Immature natural killer cell (primary cell): ENCODE data around the gene FNDC7. TPM values are rescaled to one million over a fixed set of nuclear protein-coding genes. Genes with fewer than 3 reads are reported as not detected.
"Not testable (repeated sequence)": the region's sequence is repeated elsewhere in the genome, so short reads cannot be mapped to it uniquely, and the experiment has no call there.

Experiments used
- DNase-seq, 3 donors: peaks; one replicate each; pipeline ENCODE4 v3.0.0; 2022; ENCODE audit warnings: mixed read lengths in 1 of 3
- H3K27ac Mint-ChIP-seq, 6 donors: one replicate each; pipeline ENCODE4 v1.8.0; 2020; ENCODE audit warnings: mixed read lengths in 6 of 6, mild to moderate bottlenecking in 5 of 6, inconsistent platforms in 4 of 6, moderate library complexity in 3 of 6
- H3K27me3 Mint-ChIP-seq, 3 donors: one replicate each; pipeline ENCODE4 v1.8.0; 2020 to 2021; ENCODE audit warnings: low read depth in 3 of 3, mild to moderate bottlenecking in 3 of 3, mixed read lengths in 3 of 3, moderate library complexity in 3 of 3, inconsistent platforms in 1 of 3
- H3K36me3 Mint-ChIP-seq, 3 donors: one replicate each; pipeline ENCODE4 v1.8.0; 2020; ENCODE audit warnings: mixed read lengths in 3 of 3, inconsistent platforms in 2 of 3, mild to moderate bottlenecking in 2 of 3
- H3K4me1 Mint-ChIP-seq, 2 donors: one replicate each; pipeline ENCODE4 v1.8.0; 2020; ENCODE audit warnings: inconsistent platforms in 2 of 2, mild to moderate bottlenecking in 2 of 2, mixed read lengths in 2 of 2, moderate library complexity in 1 of 2
- H3K4me3 Mint-ChIP-seq, 5 donors: one replicate each; pipeline ENCODE4 v1.8.0; 2020; ENCODE audit warnings: mild to moderate bottlenecking in 5 of 5, mixed read lengths in 5 of 5, inconsistent platforms in 3 of 5, moderate library complexity in 3 of 5
- H3K9me3 Mint-ChIP-seq, 6 donors: one replicate each; pipeline ENCODE4 v1.8.0; 2020; ENCODE audit warnings: mild to moderate bottlenecking in 6 of 6, mixed read lengths in 6 of 6, inconsistent platforms in 4 of 6, moderate library complexity in 3 of 6
- polyA plus RNA-seq, 3 donors: library from polyadenylated mRNA; unstranded; fragments of 300-500 nt; fragmentation: Illumina TruSeq; gene quantifications; one replicate each; pipeline ENCODE4 v1.2.3, GENCODE V29; 2021

The FNDC7 gene
- polyA plus RNA-seq, 3 donors from 2014 or later, result not detected

DNA sequence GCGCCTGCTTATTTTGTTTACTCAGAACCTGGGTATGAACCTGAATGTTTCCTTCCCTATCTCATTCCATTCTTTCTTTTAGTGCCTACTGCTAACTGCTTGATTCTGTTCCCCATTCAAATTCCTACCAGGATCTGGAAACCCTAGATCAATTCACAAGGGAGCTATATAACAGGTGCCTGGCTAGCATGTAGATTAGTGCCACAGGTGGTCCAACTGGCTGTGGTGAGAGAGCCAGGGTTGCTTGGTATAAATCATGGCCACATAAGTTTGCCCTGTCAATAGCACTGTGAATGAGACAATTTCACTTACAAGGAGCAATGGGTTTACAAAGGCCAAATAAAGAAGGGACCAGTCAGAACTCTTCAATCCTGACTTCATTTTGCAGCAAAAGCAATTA, 27.2 kb upstream of the FNDC7 start:
- Mint-ChIP-seq H3K27ac (no peak overlapping the region), H3K9me3 (no peaks in the 10 kb centered on the region), H3K27me3 (peaks cover 0 to 4% (median 0%) of the 10 kb centered on the region in 3 donors)

GRCh38 chr1:108686614-108687313, 25.9 kb upstream of the FNDC7 start:
- no peak overlapping the region for H3K4me3 Mint-ChIP-seq
- no peak for DNase-seq
- peaks cover 0 to 3% (median 0%) of the 10 kb centered on the region in 3 donors for H3K36me3 Mint-ChIP-seq
- H3K4me1 Mint-ChIP-seq, result peaks cover 15 to 17% of the 10 kb centered on the region in 2 donors
- H3K27me3 Mint-ChIP-seq, result peaks cover 0 to 2% (median 0%) of the 10 kb centered on the region in 3 donors
- H3K9me3 Mint-ChIP-seq, result no peaks in the 10 kb centered on the region
- H3K27ac Mint-ChIP-seq, result no peak overlapping the region

More for the DNA sequence above, 27.2 kb upstream of the FNDC7 start:
- DNase-seq, result no peak
- peaks cover 0 to 3% (median 0%) of the 10 kb centered on the region in 3 donors for H3K36me3 Mint-ChIP-seq
- H3K4me3 Mint-ChIP-seq, result no peak overlapping the region
- peaks cover 2 to 5% of the 10 kb centered on the region in 2 donors for H3K4me1 Mint-ChIP-seq

DNA sequence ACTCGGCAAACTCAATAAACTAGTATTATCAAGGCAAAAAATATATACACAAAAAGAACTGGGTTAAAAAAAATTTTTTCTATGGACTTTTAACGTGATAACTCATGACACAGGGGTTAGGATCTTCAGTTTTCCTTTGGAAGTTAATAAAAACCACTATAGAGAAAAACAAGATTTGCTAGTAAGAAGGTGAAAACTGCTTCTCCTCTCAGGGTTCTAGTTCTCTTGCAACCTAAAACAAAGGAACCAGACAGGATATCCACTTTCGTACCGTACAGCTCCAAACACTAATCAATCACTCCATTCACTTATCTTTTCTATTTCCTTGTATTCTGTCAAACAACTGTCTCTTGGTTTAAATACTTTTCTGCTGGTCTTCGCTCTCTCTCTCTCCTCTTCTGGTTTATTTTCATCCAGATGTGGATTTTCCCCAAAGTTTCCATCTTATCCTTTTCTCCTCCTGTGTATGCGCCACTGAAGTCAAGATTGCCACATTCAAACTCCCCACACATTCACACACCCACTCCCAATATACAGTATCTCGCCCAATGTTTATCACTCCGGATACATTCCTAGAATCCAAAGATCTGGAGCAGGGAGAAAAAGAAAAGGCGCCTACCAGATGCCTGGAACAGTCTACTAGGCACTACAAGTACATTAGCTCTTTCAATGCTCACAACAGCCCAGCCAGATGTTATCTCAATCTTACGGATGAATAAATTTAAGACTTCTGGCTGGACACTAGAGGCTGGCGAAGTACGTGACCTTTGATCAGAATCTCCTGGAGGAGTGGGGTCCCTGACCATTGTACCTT, 21.4 kb upstream of the FNDC7 start:
- Mint-ChIP-seq H3K36me3 (peaks cover 4 to 6% (median 4%) of the 10 kb centered on the region in 3 donors), H3K4me1 (peaks cover 40 to 56% of the 10 kb centered on the region in 2 donors), H3K27ac (peak overlapping the region; percentile 91 to 99 (median 97)), H3K9me3 (no peaks in the 10 kb centered on the region), H3K4me3 (peak overlapping the region; percentile 88 to 95 (median 91)), H3K27me3 (peaks cover 8 to 18% (median 14%) of the 10 kb centered on the region in 3 donors)
- DNase-seq, result no peak

DNA sequence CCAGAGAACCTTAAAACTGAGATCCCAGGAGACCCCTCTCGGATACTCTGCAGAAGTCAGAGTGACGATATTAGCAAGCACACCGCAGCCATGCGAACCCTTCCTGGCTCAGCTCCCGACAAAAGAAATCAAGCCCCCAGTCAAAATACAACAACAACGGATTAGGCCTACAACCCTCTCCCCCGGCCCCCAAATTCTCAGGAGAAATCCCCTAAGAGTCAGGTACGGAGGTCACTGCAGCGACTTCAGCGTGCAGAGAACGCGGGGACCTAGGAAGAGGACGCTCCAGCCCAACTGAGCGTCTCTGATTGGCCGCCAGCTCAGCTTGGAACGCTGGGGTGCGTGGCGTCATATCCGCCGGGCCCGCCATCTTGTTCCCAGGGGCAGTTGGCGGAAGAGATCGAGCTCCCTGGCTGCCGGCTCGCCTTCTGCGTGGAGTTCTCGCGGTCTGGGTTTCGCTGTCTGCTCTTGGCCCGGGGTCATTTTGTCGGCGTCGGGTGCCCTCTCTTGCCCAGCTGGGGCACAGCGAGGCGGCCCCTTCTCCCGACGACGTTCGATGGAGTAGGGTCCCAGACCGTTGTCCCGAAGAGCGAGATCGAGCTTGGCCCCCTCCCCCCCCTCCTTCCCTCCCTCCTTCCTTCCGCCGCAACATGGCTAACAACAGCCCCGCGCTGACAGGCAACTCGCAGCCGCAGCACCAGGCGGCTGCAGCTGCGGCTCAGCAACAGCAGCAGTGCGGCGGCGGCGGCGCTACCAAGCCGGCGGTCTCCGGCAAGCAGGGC, 20.6 kb upstream of the FNDC7 start, which contains the start of gene PRPF38B:
Gene PRPF38B, plus strand, starts transcription at position 369 of the 782 bp plus-strand sequence. Its CDS starts 282 bp downstream, at position 651.
- Mint-ChIP-seq H3K36me3 (peaks cover 4 to 6% (median 5%) of the 10 kb centered on the region in 3 donors), H3K4me3 (peak within 1 kb of the TSS; percentile 88 to 95 (median 91)), H3K27me3 (peaks cover 8 to 18% (median 14%) of the 10 kb centered on the region in 3 donors), H3K27ac (peak within 1 kb of the TSS; percentile 91 to 99 (median 97)), H3K9me3 (no peaks in the 10 kb centered on the region), H3K4me1 (peaks cover 43 to 62% of the 10 kb centered on the region in 2 donors)
- DNase-seq, result peak; percentile 93 to 94 (median 93)

GRCh38 chr1:108692724-108693655, 19.7 kb upstream of the FNDC7 start:
- H3K27me3 Mint-ChIP-seq, result peaks cover 8 to 18% (median 14%) of the 10 kb centered on the region in 3 donors
- peak in 1 of 3 donors; percentile 93 for DNase-seq
- no peaks in the 10 kb centered on the region for H3K9me3 Mint-ChIP-seq
- peak overlapping the region; percentile 91 to 99 (median 97) for H3K27ac Mint-ChIP-seq
- peaks cover 48 to 71% of the 10 kb centered on the region in 2 donors for H3K4me1 Mint-ChIP-seq
- peaks cover 6 to 13% (median 9%) of the 10 kb centered on the region in 3 donors for H3K36me3 Mint-ChIP-seq
- peak overlapping the region; percentile 88 to 95 (median 91) for H3K4me3 Mint-ChIP-seq

DNA sequence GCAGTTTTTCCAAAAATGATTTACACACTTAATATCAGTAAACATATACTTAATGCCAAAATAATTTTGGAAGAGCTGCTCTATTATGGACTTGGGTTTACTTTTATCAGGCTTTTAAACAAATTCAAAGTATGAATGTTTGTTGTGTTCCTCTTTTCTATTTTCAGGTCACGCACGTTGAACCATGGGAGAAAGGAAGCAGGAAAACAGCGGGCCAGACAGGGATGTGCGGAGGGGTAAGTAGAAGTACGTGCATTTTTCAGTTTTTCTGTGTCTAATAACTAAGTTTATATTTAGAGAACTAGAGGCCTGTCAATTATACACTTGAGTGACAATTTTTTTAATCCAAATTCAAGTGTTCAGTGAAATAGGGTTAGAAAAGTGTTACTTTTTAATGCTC, 17.2 kb upstream of the FNDC7 start:
- H3K27me3 Mint-ChIP-seq, result peaks cover 8 to 17% (median 17%) of the 10 kb centered on the region in 3 donors
- H3K36me3 Mint-ChIP-seq, result peaks cover 22 to 38% (median 31%) of the 10 kb centered on the region in 3 donors
- peak overlapping the region; percentile 5 to 74 (median 65) for H3K4me3 Mint-ChIP-seq
- no peaks in the 10 kb centered on the region for H3K9me3 Mint-ChIP-seq
- peaks cover 54 to 91% of the 10 kb centered on the region in 2 donors for H3K4me1 Mint-ChIP-seq
- peak overlapping the region; percentile 80 to 93 (median 90) for H3K27ac Mint-ChIP-seq
- DNase-seq, result no peak

DNA sequence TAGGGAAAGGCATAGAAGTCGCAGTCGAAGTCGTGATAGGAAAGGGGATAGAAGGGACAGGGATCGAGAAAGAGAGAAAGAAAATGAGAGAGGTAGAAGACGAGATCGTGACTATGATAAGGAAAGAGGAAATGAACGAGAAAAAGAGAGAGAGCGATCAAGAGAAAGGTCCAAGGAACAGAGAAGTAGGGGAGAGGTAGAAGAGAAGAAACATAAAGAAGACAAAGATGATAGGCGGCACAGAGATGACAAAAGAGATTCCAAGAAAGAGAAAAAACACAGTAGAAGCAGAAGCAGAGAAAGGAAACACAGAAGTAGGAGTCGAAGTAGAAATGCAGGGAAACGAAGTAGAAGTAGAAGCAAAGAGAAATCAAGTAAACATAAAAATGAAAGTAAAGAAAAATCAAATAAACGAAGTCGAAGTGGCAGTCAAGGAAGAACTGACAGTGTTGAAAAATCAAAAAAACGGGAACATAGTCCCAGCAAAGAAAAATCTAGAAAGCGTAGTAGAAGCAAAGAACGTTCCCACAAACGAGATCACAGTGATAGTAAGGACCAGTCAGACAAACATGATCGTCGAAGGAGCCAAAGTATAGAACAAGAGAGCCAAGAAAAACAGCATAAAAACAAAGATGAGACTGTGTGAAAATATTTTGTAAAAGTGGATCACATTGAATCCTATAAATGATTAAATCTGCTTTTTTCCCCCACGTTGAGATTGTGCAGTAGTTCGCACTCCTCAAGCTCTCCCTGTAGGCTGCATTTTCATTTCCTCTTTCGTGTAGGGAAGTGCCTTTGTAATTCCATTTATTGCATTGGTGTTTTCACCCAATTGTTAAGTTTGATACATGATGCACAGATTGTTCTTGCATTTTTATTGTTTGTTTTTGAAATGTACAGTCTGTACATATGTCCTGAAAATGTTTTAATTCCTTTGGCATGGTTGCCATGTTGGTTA, 13.1 kb upstream of the FNDC7 start:
- DNase-seq, result no peak
- Mint-ChIP-seq H3K4me3 (no peak overlapping the region), H3K9me3 (no peaks in the 10 kb centered on the region)

GRCh38 chr1:108701176-108701849, 11.4 kb upstream of the FNDC7 start:
- no peak for DNase-seq
- peak overlapping the region in 1 of 6 donors; percentile 40 for H3K27ac Mint-ChIP-seq
- peaks cover 19 to 38% (median 27%) of the 10 kb centered on the region in 3 donors for H3K36me3 Mint-ChIP-seq
- H3K4me1 Mint-ChIP-seq, result peaks cover 46 to 70% of the 10 kb centered on the region in 2 donors
- H3K4me3 Mint-ChIP-seq, result no peak overlapping the region
- H3K9me3 Mint-ChIP-seq, result no peaks in the 10 kb centered on the region
- H3K27me3 Mint-ChIP-seq, result peaks cover 3 to 9% (median 9%) of the 10 kb centered on the region in 3 donors

More for the DNA sequence above, 13.1 kb upstream of the FNDC7 start:
- peaks cover 3 to 9% (median 6%) of the 10 kb centered on the region in 3 donors for H3K27me3 Mint-ChIP-seq
- H3K27ac Mint-ChIP-seq, result peak overlapping the region; percentile 9 to 76 (median 64)
- H3K36me3 Mint-ChIP-seq, result peaks cover 22 to 41% (median 31%) of the 10 kb centered on the region in 3 donors
- H3K4me1 Mint-ChIP-seq, result peaks cover 43 to 71% of the 10 kb centered on the region in 2 donors

GRCh38 chr1:108702109-108702508, 10.6 kb upstream of the FNDC7 start:
- H3K27me3 Mint-ChIP-seq, H3K9me3 Mint-ChIP-seq, DNase-seq: not testable (repeated sequence)
- peak overlapping the region in 1 of 5 donors; percentile 43 for H3K4me3 Mint-ChIP-seq
- H3K36me3 Mint-ChIP-seq, result peaks cover 19 to 36% (median 27%) of the 10 kb centered on the region in 3 donors
- peaks cover 43 to 64% of the 10 kb centered on the region in 2 donors for H3K4me1 Mint-ChIP-seq
- peak overlapping the region; percentile 16 to 57 (median 42) for H3K27ac Mint-ChIP-seq

DNA sequence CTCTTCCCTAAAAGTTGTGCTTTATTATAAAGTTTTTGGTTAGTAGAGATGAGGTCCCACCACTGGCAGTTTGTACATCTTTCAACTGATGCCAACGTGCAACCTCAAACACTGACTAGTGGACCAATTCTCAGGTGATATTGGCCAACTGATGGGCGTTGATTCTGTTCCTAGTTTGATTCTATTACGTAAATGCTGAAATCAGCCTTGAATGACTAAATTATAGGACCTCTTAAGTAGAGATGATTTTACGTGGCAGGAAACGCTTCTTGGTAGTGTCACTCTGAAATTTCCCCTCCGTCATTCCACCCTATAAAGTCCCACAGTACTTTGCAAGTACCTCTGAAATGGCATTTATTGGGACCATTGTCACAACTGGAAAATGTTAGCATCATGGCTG, 8.8 kb upstream of the FNDC7 start:
- Mint-ChIP-seq H3K9me3 (no peaks in the 10 kb centered on the region), H3K27ac (peak overlapping the region; percentile 29 to 92 (median 83)), H3K4me3 (peak overlapping the region; percentile 22 to 81 (median 61)), H3K36me3 (peaks cover 14 to 19% (median 15%) of the 10 kb centered on the region in 3 donors), H3K27me3 (peaks cover 3 to 9% (median 9%) of the 10 kb centered on the region in 3 donors), H3K4me1 (peaks cover 41 to 49% of the 10 kb centered on the region in 2 donors)
- DNase-seq, result peak in 1 of 3 donors; percentile 28

DNA sequence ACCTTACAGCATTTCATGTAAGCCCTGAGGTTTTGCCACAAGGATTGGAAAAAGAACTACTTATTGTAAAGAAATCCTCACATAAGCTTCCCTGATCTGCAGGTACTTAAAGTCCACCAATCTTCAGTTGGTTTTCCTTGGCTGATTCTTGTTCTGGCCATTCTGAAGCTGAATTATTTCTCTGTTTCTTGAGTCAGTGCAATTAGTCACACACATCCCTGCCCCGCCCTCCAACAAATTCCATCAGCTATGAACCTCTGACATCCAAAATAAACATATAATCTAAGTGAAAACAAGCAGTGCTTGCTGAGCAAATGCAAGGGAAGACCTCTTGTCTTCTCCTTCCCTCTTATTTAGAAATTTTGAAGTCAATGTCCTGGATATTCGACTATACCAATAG, 8.2 kb upstream of the FNDC7 start:
- no peak for DNase-seq
- Mint-ChIP-seq H3K27ac (peak overlapping the region in 5 of 6 donors; percentile 29 to 92 (median 84)), H3K4me3 (peak overlapping the region in 1 of 5 donors; percentile 81), H3K9me3 (no peaks in the 10 kb centered on the region), H3K27me3 (peaks cover 3 to 8% (median 8%) of the 10 kb centered on the region in 3 donors), H3K36me3 (peaks cover 8 to 14% (median 10%) of the 10 kb centered on the region in 3 donors), H3K4me1 (peaks cover 43 to 49% of the 10 kb centered on the region in 2 donors)
